Measurements from ENCODE around the gene ST3GAL2.

DNA sequence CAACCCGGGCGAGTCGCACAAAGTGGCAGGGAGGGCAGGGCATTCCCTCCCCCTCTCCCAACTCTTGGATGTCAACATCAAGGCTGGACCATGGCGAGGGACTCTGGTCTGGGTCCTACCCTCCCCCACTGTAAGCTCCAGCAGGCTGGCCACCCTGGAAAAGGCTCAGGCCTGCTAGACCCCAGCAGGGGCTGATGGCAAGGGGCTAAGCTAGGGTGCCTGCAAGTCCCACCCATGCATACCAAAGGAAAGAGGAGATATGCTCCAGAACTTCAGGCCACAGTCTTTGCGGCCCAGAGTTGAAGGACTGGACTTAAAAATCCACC is 19.9 kb downstream of the ST3GAL2 start:
- TF ChIP-seq, protein P1, sequence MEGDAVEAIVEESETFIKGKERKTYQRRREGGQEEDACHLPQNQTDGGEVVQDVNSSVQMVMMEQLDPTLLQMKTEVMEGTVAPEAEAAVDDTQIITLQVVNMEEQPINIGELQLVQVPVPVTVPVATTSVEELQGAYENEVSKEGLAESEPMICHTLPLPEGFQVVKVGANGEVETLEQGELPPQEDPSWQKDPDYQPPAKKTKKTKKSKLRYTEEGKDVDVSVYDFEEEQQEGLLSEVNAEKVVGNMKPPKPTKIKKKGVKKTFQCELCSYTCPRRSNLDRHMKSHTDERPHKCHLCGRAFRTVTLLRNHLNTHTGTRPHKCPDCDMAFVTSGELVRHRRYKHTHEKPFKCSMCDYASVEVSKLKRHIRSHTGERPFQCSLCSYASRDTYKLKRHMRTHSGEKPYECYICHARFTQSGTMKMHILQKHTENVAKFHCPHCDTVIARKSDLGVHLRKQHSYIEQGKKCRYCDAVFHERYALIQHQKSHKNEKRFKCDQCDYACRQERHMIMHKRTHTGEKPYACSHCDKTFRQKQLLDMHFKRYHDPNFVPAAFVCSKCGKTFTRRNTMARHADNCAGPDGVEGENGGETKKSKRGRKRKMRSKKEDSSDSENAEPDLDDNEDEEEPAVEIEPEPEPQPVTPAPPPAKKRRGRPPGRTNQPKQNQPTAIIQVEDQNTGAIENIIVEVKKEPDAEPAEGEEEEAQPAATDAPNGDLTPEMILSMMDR (IDR thresholded peaks at IDR 0.05): no peak
- no peak for TF ChIP-seq POLR2A (IDR thresholded peaks at IDR 0.05)
